Omental fat pad (tissue), 4 donors: Measurements from ENCODE around the gene SMAP2. TPM values are rescaled to one million over a fixed set of nuclear protein-coding genes. Genes with fewer than 3 reads are reported as not detected.
A peak's percentile ranks its signal among the peaks of the same experiment; 100 is the strongest.
"Not testable (repeated sequence)": the region's sequence is repeated elsewhere in the genome, so short reads cannot be mapped to it uniquely, and the experiment has no call there.

ENCODE experiments used
- ATAC-seq: fragments of 150-250 bp; one replicate; pipeline ENCODE4 v1.9.1; 2016; ENCODE audit warnings: mild to moderate bottlenecking, moderate library complexity; ENCODE audit not compliant: low FRiP score
- DNase-seq: peaks from one replicate; pipeline ENCODE4 v3.0.0-alpha.2; 2019; ENCODE audit warnings: low spot score
- CTCF ChIP-seq, 3 donors: fragments of 450-650 bp; IDR thresholded peaks; one replicate each; pipeline ENCODE4 v1.5.1; 2016 to 2017; ENCODE audit warnings: antibody characterized with exemption in 3 of 3, mild to moderate bottlenecking in 3 of 3, moderate library complexity in 2 of 3
- total RNA-seq, 4 donors: library from RNA; depleted of rRNA; stranded (reverse); fragments of >200 nt; gene quantifications; one replicate each; pipeline ENCODE4 v1.1.0, GENCODE V29; 2016

Gene SMAP2
- total RNA-seq = 100 to 1,000 TPM in 1 of 4 donors, 10 to 100 TPM in 3; 45.4 to 119 (median 60.1) TPM

GRCh38 chr1:40373323-40374283, at the start of gene SMAP2:
TSS of gene SMAP2 (plus strand) at chr1:40373727. CDS start at chr1:40374121, 394 bp downstream.
- no peak for TF ChIP-seq CTCF (IDR thresholded peaks at IDR 0.05)
- ATAC-seq (peak; percentile 97), DNase-seq (peak; percentile 85)

GRCh38 chr1:40331403-40331802, 42.1 kb upstream of the SMAP2 start:
- not testable (repeated sequence) for ATAC-seq, DNase-seq

GRCh38 chr1:40332695-40333094, 40.8 kb upstream of the SMAP2 start:
- no peak for DNase-seq
- ATAC-seq = no peak

GRCh38 chr1:40337443-40337842, 36.1 kb upstream of the SMAP2 start:
- no peak for TF ChIP-seq CTCF (IDR thresholded peaks at IDR 0.05)
- DNase-seq (no peak), ATAC-seq (no peak)

More at GRCh38 chr1:40332695-40333094, 40.8 kb upstream of the SMAP2 start:
- no peak for TF ChIP-seq CTCF (IDR thresholded peaks at IDR 0.05)

- DNase-seq (peak; percentile 75), ATAC-seq (peak; percentile 60)
- peak in 2 of 3 donors; percentile 26 to 68 for TF ChIP-seq CTCF (IDR thresholded peaks at IDR 0.05)
Measured at GRCh38 chr1:40338745-40339419, 34.6 kb upstream of the SMAP2 start.

- DNase-seq = no peak
- no peak for TF ChIP-seq CTCF (IDR thresholded peaks at IDR 0.05)
- no peak for ATAC-seq
Measured at GRCh38 chr1:40339420-40340323, 33.9 kb upstream of the SMAP2 start.
